ENCODE results near the gene GALNTL6. TPM values are rescaled to one million over a fixed set of nuclear protein-coding genes. Genes with fewer than 3 reads are reported as not detected.
A peak's percentile ranks its signal among the peaks of the same experiment; 100 is the strongest.

Gene GALNTL6
- total RNA-seq, 1 donor from 2014 or later, result 0.34 TPM

GRCh38 chr4:173073939-173074500, 1260.8 kb downstream of the GALNTL6 start:
- no peak for TF ChIP-seq CTCF (IDR thresholded peaks at IDR 0.05; ENCODE audit: partially characterized antibody, unreplicated experiment)
- Mint-ChIP-seq H3K27ac (ENCODE audit: unreplicated experiment) (peak overlapping the region; percentile 75), H3K27me3 (ENCODE audit: unreplicated experiment) (no peaks in the 10 kb centered on the region), H3K4me1 (ENCODE audit: low read depth, unreplicated experiment) (peaks cover 11% of the 10 kb centered on the region), H3K4me3 (ENCODE audit: unreplicated experiment) (no peak overlapping the region), H3K9me3 (ENCODE audit: unreplicated experiment) (peaks cover 3% of the 10 kb centered on the region), H3K36me3 (ENCODE audit: unreplicated experiment) (peaks cover 18% of the 10 kb centered on the region)
- no peak for DNase-seq

- Mint-ChIP-seq H3K9me3 (ENCODE audit: unreplicated experiment) (peaks cover 3% of the 10 kb centered on the region), H3K27ac (ENCODE audit: unreplicated experiment) (peak overlapping the region; percentile 75), H3K36me3 (ENCODE audit: unreplicated experiment) (peaks cover 13% of the 10 kb centered on the region), H3K4me3 (ENCODE audit: unreplicated experiment) (no peak overlapping the region), H3K4me1 (ENCODE audit: low read depth, unreplicated experiment) (peaks cover 11% of the 10 kb centered on the region), H3K27me3 (ENCODE audit: unreplicated experiment) (no peaks in the 10 kb centered on the region)
- no peak for TF ChIP-seq CTCF (IDR thresholded peaks at IDR 0.05; ENCODE audit: partially characterized antibody, unreplicated experiment)
- DNase-seq, result no peak
These were observed 1261.3 kb downstream of the GALNTL6 start for GRCh38 chr4:173074501-173074946.

GRCh38 chr4:173076903-173077634, 1263.9 kb downstream of the GALNTL6 start:
- H3K9me3 Mint-ChIP-seq (ENCODE audit: unreplicated experiment), result no peaks in the 10 kb centered on the region
- no peak overlapping the region for H3K4me3 Mint-ChIP-seq (ENCODE audit: unreplicated experiment)
- peaks cover 6% of the 10 kb centered on the region for H3K36me3 Mint-ChIP-seq (ENCODE audit: unreplicated experiment)
- no peak for DNase-seq
- TF ChIP-seq CTCF (IDR thresholded peaks at IDR 0.05; ENCODE audit: partially characterized antibody, unreplicated experiment), result no peak
- peaks cover 11% of the 10 kb centered on the region for H3K4me1 Mint-ChIP-seq (ENCODE audit: low read depth, unreplicated experiment)
- no peak overlapping the region for H3K27ac Mint-ChIP-seq (ENCODE audit: unreplicated experiment)
- no peaks in the 10 kb centered on the region for H3K27me3 Mint-ChIP-seq (ENCODE audit: unreplicated experiment)

- H3K4me1 Mint-ChIP-seq (ENCODE audit: low read depth, unreplicated experiment), result no peaks in the 10 kb centered on the region
- H3K4me3 Mint-ChIP-seq (ENCODE audit: unreplicated experiment), result no peak overlapping the region
- no peaks in the 10 kb centered on the region for H3K27me3 Mint-ChIP-seq (ENCODE audit: unreplicated experiment)
- H3K27ac Mint-ChIP-seq (ENCODE audit: unreplicated experiment), result no peak overlapping the region
- DNase-seq, result no peak
- peaks cover 3% of the 10 kb centered on the region for H3K36me3 Mint-ChIP-seq (ENCODE audit: unreplicated experiment)
- peaks cover 2% of the 10 kb centered on the region for H3K9me3 Mint-ChIP-seq (ENCODE audit: unreplicated experiment)
- no peak for TF ChIP-seq CTCF (IDR thresholded peaks at IDR 0.05; ENCODE audit: partially characterized antibody, unreplicated experiment)
These were observed 1274.9 kb downstream of the GALNTL6 start for GRCh38 chr4:173088144-173088543.

Measured in glutamatergic neuron (in vitro differentiated cells).